ACC112 (cell line): ENCODE measurements around the gene GPATCH8.

Experiments
- H2AFZ ChIP-seq: fragments of 200-600 bp; sonication (generic); one replicate; pipeline ENCODE4 v1.6.0; 2017; ENCODE audit warnings: antibody characterized with exemption, low read length; ENCODE audit not compliant: unreplicated experiment
- H3K27ac ChIP-seq: fragments of 200-600 bp; sonication (generic); 2 replicates; pipeline ENCODE4 v1.5.1; 2014; ENCODE audit warnings: low read depth, mild to moderate bottlenecking, antibody characterized with exemption, low read length, moderate library complexity
- H3K27me3 ChIP-seq: fragments of 200-600 bp; sonication (generic); 2 replicates; pipeline ENCODE4 v1.6.1; 2014; ENCODE audit warnings: mild to moderate bottlenecking, antibody characterized with exemption, low read length, moderate library complexity, mixed read lengths; ENCODE audit not compliant: insufficient read depth
- H3K36me3 ChIP-seq: fragments of 200-600 bp; sonication (generic); 2 replicates; pipeline ENCODE4 v1.6.1; 2016; ENCODE audit warnings: mild to moderate bottlenecking, antibody characterized with exemption, low read length, moderate library complexity, mixed read lengths; ENCODE audit not compliant: insufficient read depth
- H3K4me1 ChIP-seq: fragments of 200-600 bp; sonication (generic); one replicate; pipeline ENCODE4 v1.6.1; 2016; ENCODE audit warnings: low read length, mixed read lengths; ENCODE audit not compliant: insufficient read depth, unreplicated experiment, control insufficient read depth
- H3K4me3 ChIP-seq: fragments of 200-600 bp; sonication (generic); 2 replicates; pipeline ENCODE4 v1.5.1; 2014; ENCODE audit warnings: mild to moderate bottlenecking, low read depth, low read length
- H3K79me2 ChIP-seq: fragments of 200-600 bp; sonication (generic); one replicate; pipeline ENCODE4 v1.6.0; 2016; ENCODE audit warnings: low read length; ENCODE audit not compliant: control insufficient read depth, unreplicated experiment, insufficient read depth

Gene GPATCH8

GRCh38 chr17:44503147-44504029, at the start of gene GPATCH8:
TSS of gene GPATCH8 (minus strand) at chr17:44503406. CDS start at chr17:44503370, 36 bp downstream.
- Histone ChIP-seq H3K79me2 (peaks cover 47% of the 10 kb centered on the region), H3K27ac (peak within 1 kb of the TSS; percentile 82), H3K4me1 (peaks cover 21% of the 10 kb centered on the region)

DNA sequence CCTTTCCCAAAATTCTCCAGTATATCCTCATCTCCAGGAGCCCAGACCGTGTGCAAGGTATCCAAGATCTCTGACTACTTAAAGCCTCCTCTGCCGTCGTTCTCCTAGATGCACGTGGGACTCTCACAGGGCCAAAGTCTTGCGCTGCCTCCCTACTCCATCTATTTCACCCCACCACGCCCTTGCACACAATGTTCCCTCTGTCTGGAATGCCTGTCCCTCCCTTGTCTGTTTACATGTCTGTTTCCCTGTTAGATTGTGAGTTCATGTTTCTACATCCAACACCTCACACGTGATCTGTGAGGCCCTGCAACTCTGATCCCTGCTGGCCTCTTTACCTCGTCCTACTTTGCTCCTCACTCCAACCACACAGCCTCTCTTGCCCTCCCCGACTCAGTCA, 49.2 kb upstream of the GPATCH8 start:
- Histone ChIP-seq H3K27me3 (no peaks in the 10 kb centered on the region), H3K4me3 (no peak overlapping the region), H3K79me2 (no peaks in the 10 kb centered on the region), H3K27ac (no peak overlapping the region), H2AFZ (no peak overlapping the region), H3K36me3 (no peaks in the 10 kb centered on the region), H3K4me1 (peaks cover 27% of the 10 kb centered on the region)

More at GRCh38 chr17:44503147-44504029, at the start of gene GPATCH8:
- no peaks in the 10 kb centered on the region for H3K27me3 ChIP-seq
- peak within 1 kb of the TSS; percentile 96 for H3K4me3 ChIP-seq
- peak within 1 kb of the TSS; percentile 87 for H2AFZ ChIP-seq
- H3K36me3 ChIP-seq: no peaks in the 10 kb centered on the region

DNA sequence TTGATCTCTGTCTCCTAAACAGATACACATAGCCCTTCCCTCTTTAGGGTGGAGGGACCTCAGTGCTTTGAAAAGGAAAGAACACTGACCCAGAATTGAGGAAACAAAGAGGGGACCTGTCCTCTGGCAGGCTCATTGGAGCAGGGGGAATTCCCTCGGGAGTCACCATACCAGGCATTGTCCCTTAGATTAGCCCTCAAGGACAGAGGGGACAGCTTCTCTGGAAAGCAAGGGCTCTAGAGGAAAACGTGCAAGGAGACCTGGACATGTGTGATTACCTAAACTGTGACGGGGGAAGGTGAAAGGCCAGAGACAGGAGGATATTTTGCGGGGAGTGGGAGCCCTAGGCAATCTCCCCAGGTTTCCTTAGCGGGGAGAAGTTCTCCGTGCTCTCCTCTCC, 46.5 kb upstream of the GPATCH8 start:
- Histone ChIP-seq H3K27ac (no peak overlapping the region), H3K27me3 (no peaks in the 10 kb centered on the region), H3K36me3 (no peaks in the 10 kb centered on the region), H3K4me3 (no peak overlapping the region), H3K4me1 (peaks cover 34% of the 10 kb centered on the region), H2AFZ (no peak overlapping the region), H3K79me2 (no peaks in the 10 kb centered on the region)

- H3K27ac ChIP-seq: 0 out of 2 replicates have a peak overlapping the region, but pooled peaks have one; percentile 82
- no peaks in the 10 kb centered on the region for H3K27me3 ChIP-seq
- no peaks in the 10 kb centered on the region for H3K79me2 ChIP-seq
- H3K4me1 ChIP-seq: peaks cover 45% of the 10 kb centered on the region
- no peak overlapping the region for H3K4me3 ChIP-seq
- H2AFZ ChIP-seq: no peak overlapping the region
- H3K36me3 ChIP-seq: no peaks in the 10 kb centered on the region
Measured at GRCh38 chr17:44548376-44549230, 45.4 kb upstream of the GPATCH8 start.

DNA sequence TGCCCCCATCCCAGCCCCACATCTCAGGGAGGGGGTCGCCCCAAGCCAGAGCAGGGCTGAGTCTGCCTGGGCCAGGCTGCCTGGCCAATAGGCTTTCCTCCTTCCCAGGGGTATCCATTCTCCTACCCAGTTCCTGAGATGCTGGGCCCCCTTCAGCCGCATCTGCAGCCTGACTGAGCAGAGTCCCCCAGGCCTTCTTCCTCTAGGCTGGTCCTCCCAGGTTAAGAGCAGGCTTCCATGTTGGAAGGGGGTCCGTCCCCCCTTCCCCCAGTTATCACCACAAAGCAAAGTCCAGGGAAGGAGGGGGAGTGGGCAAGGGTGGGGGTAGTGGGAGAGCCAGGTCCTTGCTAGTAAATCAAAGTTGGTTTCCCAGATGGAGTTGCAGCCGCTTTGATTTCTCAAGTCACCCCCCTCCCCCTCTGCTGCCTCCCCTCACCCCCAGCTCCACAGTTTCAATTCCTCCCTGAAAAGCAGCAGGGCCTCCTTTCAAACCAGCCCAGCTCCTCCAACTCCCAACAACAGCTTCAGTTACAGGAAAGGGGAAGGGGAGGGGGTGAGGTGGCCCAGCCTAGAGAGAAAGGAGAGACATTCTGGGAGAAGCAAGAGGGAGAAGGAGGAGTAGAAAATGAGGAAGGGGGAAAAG, 44.5 kb upstream of the GPATCH8 start:
- Histone ChIP-seq H2AFZ (peak overlapping the region; percentile 44), H3K27me3 (no peaks in the 10 kb centered on the region), H3K4me3 (no peak overlapping the region), H3K79me2 (no peaks in the 10 kb centered on the region), H3K36me3 (no peaks in the 10 kb centered on the region), H3K4me1 (peaks cover 54% of the 10 kb centered on the region), H3K27ac (peak overlapping the region; percentile 82)

DNA sequence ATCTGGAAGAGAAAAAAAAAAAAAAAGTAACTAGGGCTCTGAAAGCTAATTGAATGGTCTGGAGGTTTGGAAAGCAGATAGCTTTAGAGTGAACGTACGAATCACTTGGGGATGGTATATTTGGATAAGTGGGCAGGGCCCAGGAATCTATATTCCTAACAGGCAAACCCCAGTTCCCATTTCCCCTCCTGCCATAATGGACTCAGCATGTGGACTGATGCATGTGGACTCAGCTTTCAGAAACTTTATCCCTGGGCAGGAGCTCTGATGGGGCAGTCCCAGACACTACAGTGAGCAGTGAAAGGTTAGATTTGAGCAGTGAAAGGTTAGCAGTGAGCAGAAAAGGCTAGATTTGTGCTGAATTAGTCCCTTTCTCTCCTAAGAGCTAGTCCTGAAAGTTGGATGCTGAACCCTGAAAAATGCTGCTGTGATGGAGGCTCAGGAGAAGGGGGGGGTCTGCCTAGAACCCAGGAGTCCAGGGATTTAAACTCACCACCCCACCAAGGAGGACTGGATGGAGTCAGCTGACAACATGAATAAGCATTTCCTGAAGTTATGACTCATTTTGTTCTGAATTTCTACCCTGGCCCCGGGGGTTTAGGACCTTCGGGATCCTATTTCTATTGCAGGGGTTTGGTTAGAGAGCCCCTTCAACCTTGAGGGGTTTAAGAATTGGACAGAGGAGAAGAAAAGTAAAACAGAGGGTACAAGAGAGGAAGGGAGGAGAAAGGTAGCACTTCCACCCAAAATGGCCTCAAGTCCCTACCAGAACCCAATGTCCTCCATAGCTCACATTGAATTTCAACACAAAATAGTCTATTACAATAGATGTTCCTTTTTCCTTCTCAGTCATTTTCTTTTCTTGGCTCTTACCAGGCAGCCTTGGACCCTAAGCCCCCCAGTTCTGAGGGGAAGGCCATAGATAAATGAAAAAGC, 43.7 kb upstream of the GPATCH8 start:
- H3K27ac ChIP-seq: peak overlapping the region; percentile 82
- H3K79me2 ChIP-seq: no peaks in the 10 kb centered on the region
- H3K4me1 ChIP-seq: peaks cover 62% of the 10 kb centered on the region
- H3K27me3 ChIP-seq: no peaks in the 10 kb centered on the region
- peak overlapping the region; percentile 44 for H2AFZ ChIP-seq
- H3K36me3 ChIP-seq: no peaks in the 10 kb centered on the region
- H3K4me3 ChIP-seq: peak overlapping the region; percentile 3; the same call in 1 of the 2 replicates

GRCh38 chr17:44543905-44544523, 40.8 kb upstream of the GPATCH8 start:
- Histone ChIP-seq H3K36me3 (no peaks in the 10 kb centered on the region), H3K4me1 (peaks cover 66% of the 10 kb centered on the region), H3K27ac (peak overlapping the region; percentile 72), H3K27me3 (no peaks in the 10 kb centered on the region), H3K4me3 (no peak overlapping the region), H3K79me2 (no peaks in the 10 kb centered on the region), H2AFZ (no peak overlapping the region)

DNA sequence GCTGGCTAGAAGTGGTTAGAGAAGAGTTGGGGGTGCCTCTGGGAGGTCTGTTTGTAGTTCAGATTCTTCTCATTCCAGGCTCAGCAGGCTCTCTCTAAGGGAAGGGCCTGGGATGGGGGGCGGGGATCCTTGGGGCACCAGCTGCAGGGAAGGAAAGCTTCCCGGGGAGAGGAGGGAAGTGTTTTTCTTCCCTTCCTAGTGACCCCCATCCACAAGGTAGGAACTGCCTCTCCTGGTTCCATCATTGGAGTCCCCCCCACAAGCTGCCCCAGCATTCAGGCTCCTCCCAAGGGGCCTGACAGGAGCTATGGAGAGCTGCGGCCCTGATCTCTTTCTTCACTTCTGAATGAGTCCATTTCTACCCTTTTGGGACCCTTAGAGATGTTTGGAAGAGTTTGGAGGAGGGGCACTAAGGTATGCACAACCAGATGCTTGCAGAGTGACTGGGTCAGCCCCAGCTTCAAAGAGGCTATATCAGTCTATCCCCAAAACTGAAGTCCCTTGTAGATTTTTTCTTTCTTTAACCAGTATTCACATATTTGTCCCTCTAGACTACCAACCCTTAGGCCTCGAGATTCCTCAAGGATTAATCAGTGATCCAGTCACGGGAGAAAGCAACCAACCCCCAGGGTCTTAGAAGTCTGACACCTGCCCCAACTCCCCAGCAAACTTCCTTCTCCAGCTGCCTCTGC, 40.2 kb upstream of the GPATCH8 start:
- peak overlapping the region; percentile 15 for H2AFZ ChIP-seq
- H3K4me1 ChIP-seq: peaks cover 62% of the 10 kb centered on the region
- no peaks in the 10 kb centered on the region for H3K79me2 ChIP-seq
- no peaks in the 10 kb centered on the region for H3K36me3 ChIP-seq
- peak overlapping the region; percentile 14; the same call in 1 of the 2 replicates for H3K4me3 ChIP-seq
- peak overlapping the region; percentile 72 for H3K27ac ChIP-seq
- H3K27me3 ChIP-seq: no peaks in the 10 kb centered on the region
